ENCODE measurements around the gene ALPG.
"Not testable (repeated sequence)": the region's sequence is repeated elsewhere in the genome, so short reads cannot be mapped to it uniquely, and the experiment has no call there.

The ALPG gene

DNA sequence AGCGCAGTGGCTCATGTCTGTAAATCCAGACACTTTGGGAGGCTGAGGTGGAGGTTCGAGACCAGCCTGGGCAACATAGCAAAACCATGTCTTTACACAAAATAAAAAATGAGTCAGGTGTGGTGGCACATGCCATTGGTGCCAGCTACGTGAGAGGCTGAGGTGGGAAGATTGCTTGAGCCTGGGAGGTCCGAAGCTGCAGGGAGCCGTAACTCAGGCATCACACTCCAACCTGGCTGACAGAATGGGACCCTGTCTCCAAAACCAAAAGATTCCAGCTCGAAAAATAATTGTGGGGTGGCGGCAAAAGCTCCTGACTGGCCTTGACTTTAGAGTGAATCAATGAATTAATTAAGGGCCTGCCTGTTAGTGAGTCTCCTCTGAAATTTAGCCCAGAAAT, 29.3 kb upstream of the ALPG start:
- no peak for DNase-seq (ENCODE audit: low read depth)

DNA sequence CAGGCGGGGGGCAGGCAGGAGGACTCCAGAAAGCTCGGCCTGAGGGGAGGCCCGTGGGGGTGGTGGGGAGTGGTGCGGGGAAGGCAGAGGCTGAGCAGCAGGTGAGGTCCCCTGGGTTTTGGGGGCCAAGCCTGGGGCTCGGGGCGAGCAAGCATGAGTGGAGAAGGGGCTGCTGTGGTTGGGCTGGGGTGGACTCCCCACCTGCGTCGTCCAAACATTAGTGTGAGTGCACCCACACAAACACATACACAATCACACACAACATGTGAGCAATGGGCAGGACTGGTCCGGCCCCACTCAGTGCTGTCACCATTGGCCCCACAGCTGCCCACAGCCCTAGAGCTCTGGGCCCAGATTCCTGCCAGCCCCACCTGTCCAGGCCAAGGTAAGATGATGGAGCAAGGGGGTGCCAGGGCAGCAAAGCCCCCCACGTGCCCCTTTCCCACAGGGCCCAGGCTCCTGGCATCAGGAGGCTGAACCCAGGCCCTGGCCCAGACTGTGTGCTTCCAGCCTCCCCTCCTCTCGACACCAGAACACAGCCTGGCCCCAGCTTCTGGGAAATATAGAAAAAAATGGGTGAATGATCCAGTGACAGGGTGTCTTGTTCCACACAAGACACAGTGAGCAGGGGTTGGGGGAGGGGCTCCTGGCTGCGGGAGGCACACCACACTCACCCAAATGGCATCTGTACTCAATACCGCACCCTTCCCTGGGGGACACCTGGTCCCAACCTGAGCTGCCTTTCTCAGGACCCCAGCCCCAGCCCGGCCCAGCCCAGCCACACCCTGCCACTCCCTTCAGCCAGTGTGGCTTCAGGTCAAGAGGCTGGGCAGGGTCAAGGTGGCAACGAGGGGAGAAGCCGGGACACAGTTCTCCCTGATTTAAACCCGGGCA, 28.6 kb upstream of the ALPG start:
- DNase-seq (ENCODE audit: low read depth), result no peak

DNA sequence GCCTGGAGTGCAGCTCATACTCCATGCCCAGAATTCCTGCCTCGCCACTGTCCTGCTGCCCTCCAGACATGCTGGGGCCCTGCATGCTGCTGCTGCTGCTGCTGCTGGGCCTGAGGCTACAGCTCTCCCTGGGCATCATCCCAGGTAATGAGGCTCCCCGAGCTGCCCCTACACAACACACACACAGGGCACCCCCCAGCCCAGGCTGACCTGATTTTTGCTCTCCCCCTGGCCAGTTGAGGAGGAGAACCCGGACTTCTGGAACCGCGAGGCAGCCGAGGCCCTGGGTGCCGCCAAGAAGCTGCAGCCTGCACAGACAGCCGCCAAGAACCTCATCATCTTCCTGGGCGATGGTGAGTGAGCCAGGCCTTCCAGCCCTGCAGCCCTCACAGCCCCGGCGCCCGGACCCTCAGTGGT, 27.9 kb upstream of the ALPG start, which contains the start of gene ALPP:
ALPP (plus strand) TSS at position 17 of the 417 bp plus-strand sequence; CDS start at position 69, 52 bp downstream.
- not testable (repeated sequence) for DNase-seq (ENCODE audit: low read depth)

DNA sequence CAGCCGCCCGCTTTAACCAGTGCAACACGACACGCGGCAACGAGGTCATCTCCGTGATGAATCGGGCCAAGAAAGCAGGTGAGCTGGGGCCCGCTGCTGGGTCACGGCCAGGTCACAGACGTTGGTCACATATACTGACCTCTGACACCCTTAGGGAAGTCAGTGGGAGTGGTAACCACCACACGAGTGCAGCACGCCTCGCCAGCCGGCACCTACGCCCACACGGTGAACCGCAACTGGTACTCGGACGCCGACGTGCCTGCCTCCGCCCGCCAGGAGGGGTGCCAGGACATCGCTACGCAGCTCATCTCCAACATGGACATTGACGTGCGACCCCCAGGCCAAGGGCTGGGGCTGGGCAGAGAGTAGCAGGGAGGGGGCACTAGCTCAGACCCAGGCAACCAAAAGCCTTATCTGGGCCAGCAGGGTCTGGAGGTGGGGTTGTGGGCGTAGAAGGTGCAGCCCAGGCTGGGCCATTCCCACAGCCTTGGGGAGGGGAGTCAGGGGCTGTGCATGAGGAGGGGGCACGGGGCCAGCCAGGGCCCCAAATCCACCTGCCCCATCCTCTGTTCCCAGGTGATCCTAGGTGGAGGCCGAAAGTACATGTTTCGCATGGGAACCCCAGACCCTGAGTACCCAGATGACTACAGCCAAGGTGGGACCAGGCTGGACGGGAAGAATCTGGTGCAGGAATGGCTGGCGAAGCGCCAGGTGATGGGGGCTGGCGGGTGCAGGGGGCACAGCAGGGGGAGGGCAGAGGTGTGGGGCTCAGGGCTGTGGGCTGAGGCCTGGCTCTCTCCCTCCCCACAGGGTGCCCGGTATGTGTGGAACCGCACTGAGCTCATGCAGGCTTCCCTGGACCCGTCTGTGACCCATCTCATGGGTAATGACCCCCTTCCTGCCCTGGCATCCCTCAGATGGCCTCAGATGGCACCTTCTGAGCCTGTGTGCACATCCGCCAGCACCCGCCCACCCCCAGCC, 26.7 kb upstream of the ALPG start:
- DNase-seq (ENCODE audit: low read depth), result not testable (repeated sequence)

DNA sequence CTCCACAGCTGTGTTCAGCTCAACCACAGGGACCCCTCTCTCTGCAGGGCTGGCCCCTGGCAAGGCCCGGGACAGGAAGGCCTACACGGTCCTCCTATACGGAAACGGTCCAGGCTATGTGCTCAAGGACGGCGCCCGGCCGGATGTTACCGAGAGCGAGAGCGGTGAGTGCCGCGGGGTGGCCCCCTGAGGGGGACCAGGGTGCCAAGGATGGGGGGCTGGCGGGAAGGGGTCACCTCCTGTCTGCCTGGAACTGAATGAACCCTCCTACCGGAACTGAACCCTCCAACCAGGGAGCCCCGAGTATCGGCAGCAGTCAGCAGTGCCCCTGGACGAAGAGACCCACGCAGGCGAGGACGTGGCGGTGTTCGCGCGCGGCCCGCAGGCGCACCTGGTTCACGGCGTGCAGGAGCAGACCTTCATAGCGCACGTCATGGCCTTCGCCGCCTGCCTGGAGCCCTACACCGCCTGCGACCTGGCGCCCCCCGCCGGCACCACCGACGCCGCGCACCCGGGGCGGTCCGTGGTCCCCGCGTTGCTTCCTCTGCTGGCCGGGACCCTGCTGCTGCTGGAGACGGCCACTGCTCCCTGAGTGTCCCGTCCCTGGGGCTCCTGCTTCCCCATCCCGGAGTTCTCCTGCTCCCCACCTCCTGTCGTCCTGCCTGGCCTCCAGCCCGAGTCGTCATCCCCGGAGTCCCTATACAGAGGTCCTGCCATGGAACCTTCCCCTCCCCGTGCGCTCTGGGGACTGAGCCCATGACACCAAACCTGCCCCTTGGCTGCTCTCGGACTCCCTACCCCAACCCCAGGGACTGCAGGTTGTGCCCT, 25.2 kb upstream of the ALPG start:
- DNase-seq (ENCODE audit: low read depth), result not testable (repeated sequence)

DNA sequence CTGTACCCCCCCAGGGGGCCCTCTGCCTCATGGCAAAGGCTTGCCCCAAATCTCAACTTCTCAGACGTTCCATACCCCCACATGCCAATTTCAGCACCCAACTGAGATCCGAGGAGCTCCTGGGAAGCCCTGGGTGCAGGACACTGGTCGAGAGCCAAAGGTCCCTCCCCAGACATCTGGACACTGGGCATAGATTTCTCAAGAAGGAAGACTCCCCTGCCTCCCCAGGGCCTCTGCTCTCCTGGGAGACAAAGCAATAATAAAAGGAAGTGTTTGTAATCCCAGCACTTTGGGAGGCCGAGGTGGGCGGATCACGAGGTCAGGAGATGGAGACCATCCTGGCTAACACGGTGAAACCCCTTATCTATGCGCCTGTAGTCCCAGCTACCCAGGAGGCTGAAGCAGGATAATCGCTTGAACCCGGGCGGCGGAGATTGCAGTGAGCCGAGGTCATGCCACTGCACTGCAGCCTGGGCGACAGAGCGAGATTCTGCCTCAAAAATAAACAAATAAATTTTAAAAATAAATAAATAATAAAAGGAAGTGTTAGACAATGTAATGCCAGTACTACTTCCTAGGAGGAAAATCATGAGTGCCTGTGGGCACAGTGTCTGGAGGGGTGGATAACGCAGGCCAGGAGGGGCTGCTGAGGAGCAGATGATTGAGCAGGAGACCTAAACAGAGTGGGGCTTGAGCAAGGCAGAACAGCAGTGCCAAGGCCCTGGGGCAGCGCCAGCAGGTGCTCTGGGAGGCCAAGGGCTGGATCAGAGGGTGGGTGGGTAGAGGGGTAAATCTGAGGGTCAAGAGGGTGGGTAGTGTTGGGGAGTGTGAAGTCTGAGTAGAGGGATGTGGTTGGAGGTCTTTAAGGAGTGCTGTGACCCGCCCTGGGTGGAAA, 24.1 kb upstream of the ALPG start:
- no peak for DNase-seq (ENCODE audit: low read depth)

DNA sequence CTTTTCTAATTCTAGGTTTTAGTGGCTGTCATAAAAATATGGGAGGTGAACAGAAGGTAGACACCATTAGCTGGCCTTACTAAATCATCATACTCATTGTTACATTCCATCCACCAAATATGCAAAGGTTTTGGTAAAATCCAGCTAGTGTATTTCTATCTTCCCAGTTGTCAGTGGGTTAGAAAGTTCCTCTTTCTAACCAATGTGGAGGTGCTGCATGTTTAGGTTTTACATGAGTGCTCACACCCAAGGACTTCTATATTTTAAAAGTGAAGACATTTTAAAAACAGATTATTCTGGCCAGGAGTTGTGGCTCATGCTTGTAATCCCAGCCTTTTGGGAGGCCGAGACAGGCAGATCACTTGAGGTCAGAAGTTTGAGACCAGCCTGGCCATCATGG, 22.2 kb upstream of the ALPG start:
- no peak for DNase-seq (ENCODE audit: low read depth)

DNA sequence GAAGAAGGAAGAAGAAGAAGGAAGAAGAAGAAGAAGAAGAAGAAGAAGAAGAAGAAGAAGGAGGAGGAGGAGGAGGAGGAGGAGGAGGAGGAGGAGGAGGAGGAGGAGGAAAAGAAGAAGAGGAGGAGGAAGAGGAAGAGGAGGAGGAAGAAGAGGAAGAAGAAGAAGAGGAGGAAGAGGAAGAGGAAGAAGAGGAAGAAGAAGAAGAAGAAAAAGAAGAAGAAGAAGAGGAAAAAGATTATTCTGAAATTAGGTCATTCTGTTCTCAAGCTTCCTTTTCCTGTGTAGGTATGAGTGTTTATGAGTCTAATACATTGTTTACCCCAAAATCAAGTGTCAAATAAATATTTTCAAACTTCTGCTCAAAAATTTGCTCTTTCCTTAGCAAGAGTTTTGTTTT, 21.6 kb upstream of the ALPG start:
- not testable (repeated sequence) for DNase-seq (ENCODE audit: low read depth)

DNA sequence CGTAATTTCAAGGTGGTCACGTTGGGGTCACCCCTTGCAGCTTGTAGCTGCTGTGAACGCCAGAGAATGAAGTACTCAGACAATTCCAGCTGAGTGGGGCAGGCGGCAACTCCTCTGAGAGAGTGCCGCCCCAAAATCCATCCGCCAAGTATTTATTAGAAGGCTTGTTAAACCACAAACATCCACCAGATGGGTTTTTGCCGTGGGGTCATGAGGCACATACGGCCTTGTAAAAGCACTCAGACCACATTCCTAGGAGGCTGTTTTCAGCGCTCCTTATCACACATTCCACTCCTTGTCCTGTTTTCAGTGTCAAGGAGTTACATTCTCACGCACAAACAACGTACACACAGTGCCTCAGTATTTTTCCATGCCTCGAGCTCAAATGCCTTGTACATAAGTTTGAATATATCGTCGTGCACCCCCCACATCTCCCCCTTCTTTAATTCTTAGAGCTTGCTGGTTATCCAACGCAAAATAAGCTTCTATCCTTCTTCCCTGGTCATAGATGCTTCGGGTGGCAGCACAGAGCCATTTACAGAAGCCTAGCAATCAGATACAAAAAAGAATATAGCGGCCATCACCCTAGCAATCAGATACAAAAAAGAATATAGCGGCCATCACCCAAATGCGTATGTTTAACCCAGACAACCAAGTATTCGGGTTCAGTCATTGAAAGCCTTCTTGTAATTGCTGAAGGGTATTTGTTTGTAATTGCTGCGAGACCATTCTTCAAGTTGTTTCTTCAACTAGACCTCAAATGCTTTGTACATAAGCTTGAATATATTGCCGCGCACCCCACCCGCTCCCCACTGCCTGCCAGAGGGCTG, 20.8 kb upstream of the ALPG start:
- no peak for DNase-seq (ENCODE audit: low read depth)

DNA sequence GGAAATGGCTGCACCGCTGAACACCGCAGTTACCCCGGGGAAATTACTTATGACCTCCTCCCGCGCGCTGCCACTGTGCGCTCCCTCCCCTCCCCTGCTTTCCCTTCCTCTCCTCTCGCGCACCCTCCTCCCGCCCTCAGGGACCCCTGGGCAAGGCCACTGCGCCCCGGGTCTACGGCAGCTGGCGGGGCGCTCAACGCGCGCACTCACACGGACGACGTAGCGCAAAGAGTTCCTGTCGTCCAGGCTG, 20.2 kb upstream of the ALPG start:
- DNase-seq (ENCODE audit: low read depth), result no peak

DNA sequence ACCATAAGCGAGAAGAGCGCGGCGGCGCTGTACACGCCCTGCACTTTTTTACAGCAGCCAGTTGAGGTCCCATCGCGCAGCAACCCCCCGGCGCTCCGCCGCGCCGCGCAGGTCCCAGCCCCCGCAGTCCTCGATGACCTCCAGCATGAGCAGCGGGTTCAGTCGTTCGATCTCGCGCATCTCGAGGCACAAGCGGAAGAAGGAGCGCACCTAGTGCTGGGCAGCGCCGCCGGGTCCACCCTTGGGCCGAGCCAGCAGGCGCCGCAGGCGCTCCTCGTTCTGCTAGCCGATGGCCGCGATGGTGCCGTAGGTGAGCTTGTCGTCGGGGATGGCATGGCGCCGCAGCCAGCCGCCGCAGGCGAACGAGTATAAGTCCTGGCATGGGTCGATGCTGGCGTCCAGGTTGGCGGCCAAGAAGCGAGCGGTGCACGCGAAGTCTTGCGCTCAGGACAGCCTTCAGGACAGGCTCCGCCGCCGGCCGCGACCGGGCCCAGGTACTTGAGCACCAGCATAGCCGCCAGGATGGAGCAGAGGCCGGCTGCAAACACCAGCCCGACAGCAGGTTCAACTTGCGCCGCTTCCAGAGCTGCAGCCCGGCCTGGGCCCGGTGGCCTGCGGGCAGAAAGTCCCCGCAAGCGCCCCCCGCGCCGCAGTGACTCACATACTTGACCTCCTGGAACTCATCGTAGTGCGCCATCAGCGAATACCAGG, 19.7 kb upstream of the ALPG start:
- DNase-seq (ENCODE audit: low read depth), result no peak

DNA sequence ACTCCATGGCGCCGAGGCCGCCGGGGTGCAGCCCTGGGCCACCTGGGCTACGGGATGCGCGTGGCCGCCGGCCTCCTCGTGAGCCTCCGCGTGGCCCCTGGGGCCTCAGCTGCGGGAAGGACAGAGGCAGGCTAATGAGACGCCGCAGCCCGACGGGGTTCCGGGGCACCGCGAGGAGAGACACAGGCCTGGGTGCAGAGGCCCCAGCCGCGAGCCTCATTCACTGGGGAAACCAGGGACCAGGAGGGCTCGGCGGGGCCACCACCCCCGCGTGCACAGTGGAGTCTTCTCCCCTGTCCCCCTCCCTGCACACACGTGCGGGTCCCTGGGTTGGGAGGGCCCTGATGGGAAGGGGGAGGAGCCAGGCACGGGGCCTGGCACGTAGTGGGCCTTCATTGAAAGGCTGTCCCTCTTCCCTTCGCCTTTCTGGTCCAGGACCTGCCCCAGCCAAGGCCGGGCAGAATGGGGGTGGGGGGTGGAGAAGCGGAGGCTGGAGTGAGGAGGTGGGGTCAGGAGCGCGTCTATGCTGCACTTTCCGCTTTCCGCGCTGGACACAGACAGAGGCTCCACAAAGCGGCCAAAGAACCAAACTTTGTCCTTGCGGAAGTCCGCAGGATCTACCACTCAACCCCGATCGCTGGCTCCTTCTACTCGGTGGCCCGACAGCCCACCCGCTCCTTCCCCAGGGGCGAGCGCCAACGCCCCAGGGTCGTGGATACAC, 19.0 kb upstream of the ALPG start:
- no peak for DNase-seq (ENCODE audit: low read depth)

DNA sequence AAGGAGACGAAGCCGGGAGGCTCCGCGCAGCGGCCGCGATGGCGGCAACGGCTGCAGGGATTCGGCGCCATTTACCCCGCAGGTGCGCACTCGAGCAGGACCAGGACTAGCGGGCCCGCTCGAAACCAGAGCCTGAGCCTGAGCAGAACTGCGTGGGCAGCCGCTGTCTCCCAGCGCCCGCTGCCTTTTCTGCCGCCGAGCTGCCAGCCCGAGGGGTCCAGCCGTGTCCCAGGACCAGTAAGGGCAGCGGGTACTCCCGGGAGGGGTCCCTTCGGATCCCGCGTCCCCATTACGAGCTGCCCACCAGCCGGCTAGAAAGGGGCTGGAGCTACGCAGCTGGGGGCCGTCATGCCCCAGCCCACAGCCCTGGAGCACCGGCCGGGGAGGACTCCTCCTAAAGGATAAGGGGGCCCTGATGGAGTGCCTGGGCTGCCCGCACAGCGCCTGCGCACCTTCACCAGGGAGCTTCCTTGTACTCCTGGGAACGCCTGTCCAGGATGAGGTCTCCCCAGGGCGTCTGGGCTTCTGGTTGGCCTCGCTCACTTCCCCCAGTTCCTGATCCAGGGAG, 18.2 kb upstream of the ALPG start:
- no peak for DNase-seq (ENCODE audit: low read depth)

DNA sequence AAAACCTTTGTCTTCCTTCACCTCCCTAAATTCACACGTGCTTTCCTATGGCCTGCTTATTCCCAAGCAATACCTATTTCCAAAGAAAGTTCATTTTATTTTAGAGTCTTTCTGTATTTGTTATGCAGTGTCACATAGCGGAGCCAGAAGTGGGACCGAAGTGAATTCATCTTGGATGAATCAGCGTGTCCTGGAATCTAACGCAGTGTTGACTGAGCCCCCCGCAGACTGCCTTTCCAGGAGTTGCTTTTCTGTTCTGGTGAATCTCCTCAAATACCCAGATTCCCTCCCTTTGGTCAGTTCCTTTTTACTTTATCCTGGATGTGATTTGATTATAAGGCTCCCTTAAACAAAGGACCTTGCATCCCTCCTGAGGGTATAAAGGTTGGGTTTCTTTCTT, 17.3 kb upstream of the ALPG start:
- DNase-seq (ENCODE audit: low read depth), result no peak

DNA sequence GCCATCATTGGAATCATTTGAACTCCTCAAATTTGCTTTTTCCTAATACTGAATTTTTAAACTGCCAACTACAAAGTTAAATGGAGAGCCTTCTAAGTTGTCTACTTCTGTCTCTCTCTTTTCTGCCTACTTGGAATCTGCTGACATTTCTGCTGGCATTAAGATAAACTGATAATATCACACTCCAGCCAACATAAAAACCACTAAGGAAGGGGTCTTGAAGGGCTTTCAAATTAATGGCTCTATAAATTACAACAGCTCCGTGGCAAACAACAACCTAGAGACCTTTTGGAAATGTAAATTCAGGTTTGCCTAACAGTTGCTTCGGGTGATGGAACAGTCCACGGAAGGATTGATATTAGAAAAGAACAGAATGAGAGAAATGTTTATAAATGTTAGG, 16.0 kb upstream of the ALPG start:
- no peak for DNase-seq (ENCODE audit: low read depth)

DNA sequence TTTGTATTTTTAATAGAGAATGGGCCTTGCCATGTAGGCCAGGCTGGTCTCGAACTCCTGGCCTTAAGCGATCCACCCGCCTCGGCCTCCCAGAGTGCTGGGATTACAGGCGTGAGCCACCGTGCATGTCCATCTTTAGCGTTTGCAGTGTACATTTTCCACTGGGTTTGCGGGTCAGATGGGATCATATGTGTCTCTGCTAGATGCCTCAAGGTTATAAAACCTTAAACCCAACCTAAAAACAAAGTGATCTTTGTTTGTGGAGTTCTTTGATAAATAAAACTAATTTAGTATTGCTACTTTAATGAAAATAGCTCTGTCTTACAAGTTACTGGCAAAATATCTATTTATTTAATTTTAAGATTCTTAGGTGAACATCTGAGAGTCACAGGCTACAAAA, 13.1 kb upstream of the ALPG start:
- DNase-seq (ENCODE audit: low read depth), result no peak

DNA sequence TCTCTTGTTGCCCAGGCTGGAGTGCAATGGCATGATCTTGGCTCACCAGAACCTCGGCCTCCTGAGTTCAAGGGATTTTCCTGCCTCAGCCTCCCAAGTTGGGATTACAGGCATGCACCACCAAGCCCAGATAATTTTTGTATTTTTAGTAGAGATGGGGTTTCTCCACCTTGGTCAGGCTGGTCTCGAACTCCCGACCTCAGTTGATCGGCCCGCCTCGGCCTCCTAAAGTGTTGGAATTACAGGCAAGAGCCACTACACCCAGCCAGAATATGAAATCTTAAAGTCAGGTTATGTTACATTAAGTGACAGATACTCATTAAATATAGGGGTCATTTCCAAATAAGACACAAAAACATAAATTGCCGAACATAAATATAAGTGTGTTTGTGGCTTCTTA, 12.2 kb upstream of the ALPG start:
- DNase-seq (ENCODE audit: low read depth), result not testable (repeated sequence)

DNA sequence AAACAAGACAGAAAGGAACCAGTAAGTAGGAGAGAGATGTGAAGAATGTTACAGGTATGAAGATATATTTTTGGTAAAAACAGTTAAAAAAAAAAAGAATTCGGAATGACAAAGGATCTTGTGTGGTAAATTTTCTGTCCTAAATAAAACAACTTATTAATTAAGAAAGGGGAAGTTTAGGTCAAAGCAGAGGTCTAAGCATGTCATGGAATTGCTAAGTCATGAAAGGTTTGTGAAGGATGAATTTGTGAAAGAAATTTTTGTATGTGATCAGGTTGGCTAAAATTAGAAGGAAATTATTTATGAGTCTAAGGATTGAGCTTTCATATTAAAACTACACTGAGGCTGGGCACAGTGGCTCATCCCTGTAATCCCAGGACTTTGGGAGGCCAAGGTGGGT, 11.1 kb upstream of the ALPG start:
- DNase-seq (ENCODE audit: low read depth), result no peak

DNA sequence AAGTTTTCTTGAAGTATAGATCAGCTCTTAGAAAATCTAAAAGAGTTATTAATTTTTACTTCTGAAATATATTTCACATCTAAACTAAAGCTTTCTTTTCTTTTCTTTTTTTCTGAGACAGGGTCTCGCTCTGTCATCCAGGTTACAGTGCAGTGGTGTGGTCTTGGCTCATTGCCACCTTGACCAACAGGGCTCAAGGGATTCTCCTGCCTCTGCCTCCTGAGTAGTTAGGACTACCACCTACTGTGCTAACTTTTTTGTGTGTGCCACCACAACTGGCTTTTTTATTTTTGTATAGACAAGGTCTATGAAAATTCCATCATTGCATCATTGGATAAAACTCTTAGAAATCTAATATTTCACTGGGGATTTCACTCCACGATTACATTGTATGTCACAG, 10.0 kb upstream of the ALPG start:
- DNase-seq (ENCODE audit: low read depth), result no peak
